Thyroid gland (tissue), 4 donors: ENCODE measurements around the gene WDR75. TPM values are rescaled to one million over a fixed set of nuclear protein-coding genes. Genes with fewer than 3 reads are reported as not detected.

ENCODE experiments used
- DNase-seq, 2 donors: peaks; one replicate each; pipeline ENCODE4 v3.0.0-alpha.2; 2019
- H3K27ac ChIP-seq, 3 donors: fragments of 200-600 bp; sonication (generic); 1 replicate in 2 of 3; 2 replicates in 1 of 3; pipeline ENCODE4 v1.5.1; 2016 to 2019; ENCODE audit warnings: mild to moderate bottlenecking in 1 of 3, moderate library complexity in 1 of 3
- H3K27me3 ChIP-seq: fragments of 200-600 bp; sonication (generic); one replicate; pipeline ENCODE4 v1.5.1; 2019
- H3K36me3 ChIP-seq, 2 donors: fragments of 200-600 bp; sonication (generic); one replicate each; pipeline ENCODE4 v1.5.1; 2016 to 2019
- H3K4me1 ChIP-seq, 2 donors: fragments of 200-600 bp; sonication (generic); one replicate each; pipeline ENCODE4 v1.5.1; 2017 to 2019
- H3K4me3 ChIP-seq, 3 donors: fragments of 200-600 bp; sonication (generic); replicated peaks in 1 of 3; 1 replicate in 2 of 3; 2 replicates in 1 of 3; pipeline ENCODE4 v1.5.1; 2016; ENCODE audit warnings: mild to moderate bottlenecking in 1 of 3
- H3K9me3 ChIP-seq: fragments of 200-600 bp; sonication (generic); one replicate; pipeline ENCODE4 v1.5.1; 2017
- CTCF ChIP-seq, 6 experiments: fragments of 200-600 bp in 3 of 6; fragments of 450-650 bp in 3 of 6; sonication (generic) in 3 of 6; IDR thresholded peaks; one replicate each; pipeline ENCODE4 v1.5.1; 2016 to 2019; ENCODE audit warnings: antibody characterized with exemption in 6 of 6, mild to moderate bottlenecking in 2 of 6, inconsistent platforms in 1 of 6, moderate library complexity in 1 of 6
- POLR2A ChIP-seq, 2 donors: fragments of 450-650 bp; IDR thresholded peaks; one replicate each; pipeline ENCODE4 v1.6.1; 2017; ENCODE audit warnings: antibody characterized with exemption in 2 of 2, mild to moderate bottlenecking in 2 of 2, moderate library complexity in 1 of 2
- WGBS, 2 donors: methylation state at CpG; one replicate each; pipeline ENCODE4 v1.1.5; 2017; 5-methylcytosine and 5-hydroxymethylcytosine counted together
- intact Hi-C: fragments of 100-400 bp; cut with DNase I; formaldehyde crosslinking; loops from one replicate; pipeline ENCODE4 v1.15.1; 2023
- total RNA-seq, 4 donors: library from RNA; depleted of rRNA; stranded (reverse); fragments of >200 nt; gene quantifications; one replicate each; pipeline ENCODE4 v1.2.3, GENCODE V29; 2016

WDR75 gene
- total RNA-seq, 4 donors from 2014 or later = 23.0 to 75.2 (median 35.3) TPM

GRCh38 chr2:189498205-189498604, 56.9 kb downstream of the WDR75 start:
- H3K27me3 ChIP-seq = no peaks in the 10 kb centered on the region
- DNase-seq = no peak
- no peaks in the 10 kb centered on the region for H3K36me3 ChIP-seq
- TF ChIP-seq POLR2A (IDR thresholded peaks at IDR 0.05) (no peak), CTCF (IDR thresholded peaks at IDR 0.05) (no peak)
- intact Hi-C loops = loop anchor here (10.0 kb wide), 1 partner anchor 137 kb away; no protein-coding TSS in a partner anchor
- WGBS, 2 donors = 88 to 89% methylated on average over 5 of the region's 5 CpGs
- H3K4me3 ChIP-seq = no peak overlapping the region
- no peak overlapping the region for H3K27ac ChIP-seq
- H3K4me1 ChIP-seq = no peaks in the 10 kb centered on the region
- H3K9me3 ChIP-seq = no peaks in the 10 kb centered on the region

GRCh38 chr2:189499137-189499536, 57.9 kb downstream of the WDR75 start:
- intact Hi-C loops = loop anchor here (10.0 kb wide), 1 partner anchor 136 kb away; no protein-coding TSS in a partner anchor
- no peak for DNase-seq
- Histone ChIP-seq H3K27me3 (no peaks in the 10 kb centered on the region), H3K4me1 (no peaks in the 10 kb centered on the region), H3K36me3 (no peaks in the 10 kb centered on the region), H3K4me3 (no peak overlapping the region), H3K27ac (no peak overlapping the region), H3K9me3 (no peaks in the 10 kb centered on the region)
- WGBS, 2 donors = 94 to 100% methylated on average over 1 of the region's 1 CpG
- no peak for TF ChIP-seq CTCF (IDR thresholded peaks at IDR 0.05)
- no peak for TF ChIP-seq POLR2A (IDR thresholded peaks at IDR 0.05)

GRCh38 chr2:189500456-189501160, 59.3 kb downstream of the WDR75 start:
- Histone ChIP-seq H3K27me3 (no peaks in the 10 kb centered on the region), H3K4me3 (no peak overlapping the region), H3K9me3 (no peaks in the 10 kb centered on the region), H3K27ac (no peak overlapping the region), H3K36me3 (no peaks in the 10 kb centered on the region), H3K4me1 (no peaks in the 10 kb centered on the region)
- DNase-seq = no peak
- intact Hi-C loops = no loop called here
- no peak for TF ChIP-seq POLR2A (IDR thresholded peaks at IDR 0.05)
- TF ChIP-seq CTCF (IDR thresholded peaks at IDR 0.05) = no peak
- 87 to 92% methylated on average over 6 of the region's 6 CpGs for WGBS, 2 donors

- no peak for DNase-seq
- intact Hi-C loops = no loop called here
- H3K27me3 ChIP-seq = no peaks in the 10 kb centered on the region
- no peak overlapping the region for H3K4me3 ChIP-seq
- H3K36me3 ChIP-seq = no peaks in the 10 kb centered on the region
- H3K27ac ChIP-seq = no peak overlapping the region
- 83 to 87% methylated on average over 2 of the region's 2 CpGs for WGBS, 2 donors
- no peak for TF ChIP-seq CTCF (IDR thresholded peaks at IDR 0.05)
- no peak for TF ChIP-seq POLR2A (IDR thresholded peaks at IDR 0.05)
- no peaks in the 10 kb centered on the region for H3K4me1 ChIP-seq
- H3K9me3 ChIP-seq = no peaks in the 10 kb centered on the region
These were observed 60.2 kb downstream of the WDR75 start for GRCh38 chr2:189501487-189501886.

GRCh38 chr2:189502714-189503113, 61.4 kb downstream of the WDR75 start:
- intact Hi-C loops = no loop called here
- Histone ChIP-seq H3K36me3 (no peaks in the 10 kb centered on the region), H3K4me3 (no peak overlapping the region), H3K4me1 (no peaks in the 10 kb centered on the region), H3K27ac (no peak overlapping the region), H3K9me3 (no peaks in the 10 kb centered on the region), H3K27me3 (no peaks in the 10 kb centered on the region)
- DNase-seq = no peak
- 95 to 97% methylated on average over 2 of the region's 2 CpGs for WGBS, 2 donors
- TF ChIP-seq POLR2A (IDR thresholded peaks at IDR 0.05) (no peak), CTCF (IDR thresholded peaks at IDR 0.05) (no peak)
